Hepatocyte (in vitro differentiated cells): ENCODE results near the gene DPH5.

Experiments used
- EZH2phosphoT487 ChIP-seq: fragments of 200-600 bp; sonication (generic); IDR thresholded peaks from one replicate; pipeline ENCODE4 v1.6.1; 2018; ENCODE audit warnings: antibody characterized with exemption, mild to moderate bottlenecking, low read depth, moderate library complexity; ENCODE audit not compliant: unreplicated experiment, severe bottlenecking
- TF ChIP-seq, protein P1 (sequence below): fragments of 200-600 bp; sonication (generic); IDR thresholded peaks from 2 replicates; pipeline ENCODE4 v1.5.1; 2016; ENCODE audit warnings: antibody characterized with exemption, mild to moderate bottlenecking; ENCODE audit not compliant: poor library complexity

DNA sequence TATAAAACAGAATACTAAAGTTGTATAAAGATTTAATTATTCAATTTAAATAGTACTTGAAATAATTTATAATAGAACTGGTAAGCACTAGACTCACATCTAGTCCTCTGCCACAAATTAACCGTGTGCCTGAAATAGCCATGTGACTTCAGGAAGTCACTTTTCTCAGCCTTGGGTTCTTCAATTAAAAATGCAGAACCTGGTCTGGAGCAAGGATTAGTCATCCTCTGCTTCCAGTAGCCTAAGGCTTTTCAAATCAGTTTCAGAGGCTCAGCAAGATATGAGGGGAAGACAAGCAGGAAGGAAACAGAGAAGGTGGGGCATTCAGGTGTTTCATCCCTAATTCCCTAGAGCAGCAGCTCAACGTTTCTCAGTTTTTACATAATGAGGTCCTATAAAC lies 23.0 kb downstream of the DPH5 start:
- TF ChIP-seq, protein P1, sequence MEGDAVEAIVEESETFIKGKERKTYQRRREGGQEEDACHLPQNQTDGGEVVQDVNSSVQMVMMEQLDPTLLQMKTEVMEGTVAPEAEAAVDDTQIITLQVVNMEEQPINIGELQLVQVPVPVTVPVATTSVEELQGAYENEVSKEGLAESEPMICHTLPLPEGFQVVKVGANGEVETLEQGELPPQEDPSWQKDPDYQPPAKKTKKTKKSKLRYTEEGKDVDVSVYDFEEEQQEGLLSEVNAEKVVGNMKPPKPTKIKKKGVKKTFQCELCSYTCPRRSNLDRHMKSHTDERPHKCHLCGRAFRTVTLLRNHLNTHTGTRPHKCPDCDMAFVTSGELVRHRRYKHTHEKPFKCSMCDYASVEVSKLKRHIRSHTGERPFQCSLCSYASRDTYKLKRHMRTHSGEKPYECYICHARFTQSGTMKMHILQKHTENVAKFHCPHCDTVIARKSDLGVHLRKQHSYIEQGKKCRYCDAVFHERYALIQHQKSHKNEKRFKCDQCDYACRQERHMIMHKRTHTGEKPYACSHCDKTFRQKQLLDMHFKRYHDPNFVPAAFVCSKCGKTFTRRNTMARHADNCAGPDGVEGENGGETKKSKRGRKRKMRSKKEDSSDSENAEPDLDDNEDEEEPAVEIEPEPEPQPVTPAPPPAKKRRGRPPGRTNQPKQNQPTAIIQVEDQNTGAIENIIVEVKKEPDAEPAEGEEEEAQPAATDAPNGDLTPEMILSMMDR: no peak
- no peak for TF ChIP-seq EZH2phosphoT487
